Muscle layer of duodenum (tissue), 2 donors: ENCODE results near the gene CERK.

Source experiments
- H3K27ac ChIP-seq: one replicate; pipeline ENCODE4 v1.7.0; 2013; ENCODE audit warnings: mild to moderate bottlenecking, low read length
- H3K27me3 ChIP-seq: one replicate; pipeline ENCODE4 v1.7.0; 2013; ENCODE audit warnings: low read depth, mild to moderate bottlenecking, control low read depth, low read length
- H3K36me3 ChIP-seq, 2 donors: one replicate each; pipeline ENCODE4 v1.7.0; 2013; ENCODE audit warnings: low read length in 2 of 2, control low read depth in 1 of 2, mild to moderate bottlenecking in 1 of 2; ENCODE audit not compliant: insufficient read depth in 2 of 2, control insufficient read depth in 1 of 2
- H3K4me1 ChIP-seq, 2 donors: one replicate each; pipeline ENCODE4 v1.7.0; 2013; ENCODE audit warnings: low read length in 2 of 2, mild to moderate bottlenecking in 2 of 2, control low read depth in 1 of 2, moderate library complexity in 1 of 2; ENCODE audit not compliant: insufficient read depth in 2 of 2, control insufficient read depth in 1 of 2
- H3K4me3 ChIP-seq, 2 donors: one replicate each; pipeline ENCODE4 v1.7.0; 2013; ENCODE audit warnings: low read length in 2 of 2, low read depth in 1 of 2, mild to moderate bottlenecking in 1 of 2
- H3K9me3 ChIP-seq, 2 donors: one replicate each; pipeline ENCODE4 v1.7.0; 2013; ENCODE audit warnings: low read length in 2 of 2, control low read depth in 1 of 2, mild to moderate bottlenecking in 1 of 2; ENCODE audit not compliant: control insufficient read depth in 1 of 2
- donor health status: healthy.

Gene CERK

DNA sequence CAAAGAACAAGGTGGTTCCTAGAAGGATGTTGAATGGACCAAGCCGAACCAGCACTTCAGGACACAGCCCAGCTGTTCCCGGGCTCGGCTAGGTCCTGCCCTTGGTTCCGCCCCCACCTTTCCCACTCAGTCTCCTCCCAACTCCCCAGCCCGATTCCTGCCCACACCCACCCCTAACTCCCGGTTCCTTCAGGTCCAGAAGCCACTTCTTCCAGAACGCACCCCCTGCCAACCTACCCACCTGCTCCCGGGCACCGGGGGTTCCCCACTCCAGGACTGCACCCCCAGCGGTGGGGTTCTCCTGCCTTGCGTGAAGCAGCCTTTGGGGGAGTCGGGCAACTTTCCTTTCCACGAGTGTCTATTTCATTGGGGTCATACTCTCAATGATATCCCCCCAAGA, 30.7 kb downstream of the CERK start:
- Histone ChIP-seq H3K4me3 (no peak overlapping the region), H3K27me3 (no peaks in the 10 kb centered on the region), H3K27ac (no peak overlapping the region), H3K36me3 (peaks cover 57 to 83% of the 10 kb centered on the region in 2 donors), H3K9me3 (no peaks in the 10 kb centered on the region), H3K4me1 (no peaks in the 10 kb centered on the region)

DNA sequence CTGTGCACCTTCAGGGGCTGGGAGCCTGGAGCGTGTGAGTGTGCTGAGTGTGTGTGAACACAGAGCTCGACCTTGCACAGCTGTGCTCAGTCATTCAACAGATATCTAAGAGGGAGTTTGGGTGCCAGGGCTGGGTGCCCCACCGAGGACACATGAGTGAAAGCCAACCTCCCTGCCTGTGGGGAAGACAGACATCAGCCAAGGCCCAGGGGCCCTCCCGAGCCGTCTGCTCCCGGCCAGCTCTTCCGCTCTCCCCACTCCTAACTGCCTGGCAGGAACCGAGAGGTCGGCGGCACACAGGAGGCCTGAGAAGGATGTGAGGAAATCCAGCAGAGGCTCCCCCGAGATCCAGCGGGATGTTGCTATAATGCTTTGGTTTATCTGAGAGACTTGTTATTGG, 32.0 kb downstream of the CERK start:
- Histone ChIP-seq H3K27me3 (no peaks in the 10 kb centered on the region), H3K4me1 (no peaks in the 10 kb centered on the region), H3K9me3 (no peaks in the 10 kb centered on the region), H3K36me3 (peaks cover 54 to 77% of the 10 kb centered on the region in 2 donors), H3K4me3 (no peak overlapping the region), H3K27ac (no peak overlapping the region)

GRCh38 chr22:46703996-46704370, 34.1 kb downstream of the CERK start:
- Histone ChIP-seq H3K4me3 (no peak overlapping the region), H3K27ac (no peak overlapping the region), H3K27me3 (no peaks in the 10 kb centered on the region), H3K4me1 (no peaks in the 10 kb centered on the region), H3K36me3 (peaks cover 40 to 76% of the 10 kb centered on the region in 2 donors), H3K9me3 (no peaks in the 10 kb centered on the region)

DNA sequence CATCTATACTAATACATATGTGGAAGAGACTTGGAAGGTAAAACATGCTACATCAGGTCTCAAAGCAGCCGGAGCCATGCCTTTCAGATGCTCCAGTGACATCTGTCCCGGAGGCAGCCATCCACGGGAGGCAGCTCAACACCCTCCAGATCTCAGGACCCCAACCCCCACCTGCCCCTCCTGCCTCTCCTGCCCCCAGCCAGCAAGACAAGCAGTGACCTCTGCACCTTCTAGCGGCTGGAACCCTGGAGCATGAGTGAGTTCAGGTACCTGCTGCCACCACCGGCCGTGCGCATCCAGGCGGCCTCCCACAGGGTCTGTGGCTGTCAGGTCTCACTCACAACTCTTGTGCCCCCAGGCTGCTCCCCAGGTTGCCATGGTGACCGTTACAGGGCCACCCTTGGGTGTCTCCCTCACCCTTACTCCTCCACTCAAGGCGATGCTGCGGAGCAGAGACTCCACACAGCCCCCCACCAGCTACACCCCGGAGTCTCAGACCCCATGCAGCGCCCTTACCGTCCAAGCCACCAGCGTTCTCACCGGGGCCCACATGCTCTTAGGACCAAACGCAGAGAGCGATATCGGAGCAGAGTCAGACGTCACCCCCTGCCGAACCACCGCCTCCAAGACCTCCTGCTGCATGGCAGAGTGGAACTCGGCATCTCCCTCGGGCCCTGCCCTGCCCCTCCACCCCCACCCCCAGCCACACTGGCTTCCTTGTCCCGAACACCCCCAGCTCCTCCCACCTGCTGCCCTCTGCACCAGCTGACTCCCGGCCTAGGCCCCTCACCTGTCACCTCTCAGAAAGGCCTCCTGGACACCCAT, 34.7 kb downstream of the CERK start:
- no peaks in the 10 kb centered on the region for H3K9me3 ChIP-seq
- H3K4me3 ChIP-seq = no peak overlapping the region
- H3K27ac ChIP-seq = no peak overlapping the region
- no peaks in the 10 kb centered on the region for H3K4me1 ChIP-seq
- peaks cover 36 to 75% of the 10 kb centered on the region in 2 donors for H3K36me3 ChIP-seq
- H3K27me3 ChIP-seq = no peaks in the 10 kb centered on the region

DNA sequence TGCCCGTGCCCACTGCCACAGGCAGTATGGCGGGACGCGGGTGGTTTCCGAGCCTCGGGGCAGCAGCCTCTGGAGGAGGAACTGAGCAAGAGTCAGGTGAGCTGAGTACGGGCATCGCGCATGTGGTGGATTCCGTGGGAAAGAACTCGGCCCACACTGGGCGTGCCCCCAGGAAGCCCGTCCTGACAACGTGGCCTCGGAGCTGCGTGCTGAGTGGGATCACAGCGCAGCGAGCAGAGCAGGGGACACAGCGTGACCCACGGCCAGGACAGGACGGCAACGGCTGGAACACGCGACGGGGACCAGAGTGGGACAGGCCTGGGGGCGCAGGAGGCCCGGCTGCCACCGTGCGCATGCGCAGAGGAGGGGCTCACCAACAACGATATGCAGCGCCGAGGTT, 36.8 kb downstream of the CERK start:
- Histone ChIP-seq H3K27ac (no peak overlapping the region), H3K9me3 (no peaks in the 10 kb centered on the region), H3K4me1 (no peaks in the 10 kb centered on the region), H3K36me3 (peaks cover 23 to 75% of the 10 kb centered on the region in 2 donors), H3K27me3 (no peaks in the 10 kb centered on the region), H3K4me3 (no peak overlapping the region)

- H3K4me1 ChIP-seq = no peaks in the 10 kb centered on the region
- no peaks in the 10 kb centered on the region for H3K9me3 ChIP-seq
- no peaks in the 10 kb centered on the region for H3K27me3 ChIP-seq
- H3K4me3 ChIP-seq = no peak overlapping the region
- H3K27ac ChIP-seq = no peak overlapping the region
- H3K36me3 ChIP-seq = peaks cover 31 to 89% of the 10 kb centered on the region in 2 donors
These were observed 39.0 kb downstream of the CERK start for GRCh38 chr22:46699091-46699490.

DNA sequence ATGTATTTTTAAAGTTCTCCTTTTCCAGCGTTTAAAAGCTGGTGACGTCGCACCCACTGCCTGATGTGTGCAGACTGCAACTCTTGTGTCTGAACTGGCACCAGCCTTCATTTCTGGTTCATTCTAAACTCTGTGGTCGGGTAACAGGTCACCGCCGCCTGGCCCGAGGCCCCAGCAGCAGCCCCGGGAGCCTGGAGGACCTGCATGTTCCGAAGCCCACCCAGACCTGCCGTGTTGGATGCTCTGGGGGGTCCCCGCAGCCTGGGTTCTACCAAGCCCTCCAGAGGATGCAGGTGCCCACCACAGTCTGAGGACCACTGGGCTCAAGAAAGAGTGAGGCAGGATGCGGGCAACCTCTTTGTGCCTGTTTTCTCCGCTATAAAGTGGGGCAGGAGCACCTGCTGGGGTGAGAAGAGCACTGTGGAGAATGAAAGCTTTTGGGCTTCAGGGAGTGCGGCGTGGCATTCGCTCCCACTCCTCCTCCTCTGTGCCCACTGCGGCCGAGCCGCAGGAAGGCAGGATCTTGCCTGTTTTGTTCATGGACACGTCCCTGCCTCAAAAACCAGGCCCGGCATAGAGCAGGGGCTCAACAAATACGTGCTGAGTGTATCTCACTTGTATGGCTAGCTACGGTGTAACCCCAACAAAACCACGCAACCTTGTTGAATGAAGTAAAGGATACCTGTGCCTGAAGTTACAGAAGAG, 40.1 kb downstream of the CERK start:
- H3K27ac ChIP-seq = no peak overlapping the region
- no peaks in the 10 kb centered on the region for H3K27me3 ChIP-seq
- H3K9me3 ChIP-seq = no peaks in the 10 kb centered on the region
- no peak overlapping the region for H3K4me3 ChIP-seq
- no peaks in the 10 kb centered on the region for H3K4me1 ChIP-seq
- H3K36me3 ChIP-seq = peaks cover 39 to 89% of the 10 kb centered on the region in 2 donors

GRCh38 chr22:46696614-46697013, 41.4 kb downstream of the CERK start:
- Histone ChIP-seq H3K36me3 (peaks cover 42 to 94% of the 10 kb centered on the region in 2 donors), H3K4me3 (no peak overlapping the region), H3K9me3 (no peaks in the 10 kb centered on the region), H3K27me3 (no peaks in the 10 kb centered on the region), H3K4me1 (no peaks in the 10 kb centered on the region), H3K27ac (no peak overlapping the region)

- H3K4me3 ChIP-seq = no peak overlapping the region
- H3K36me3 ChIP-seq = peaks cover 42 to 94% of the 10 kb centered on the region in 2 donors
- no peaks in the 10 kb centered on the region for H3K4me1 ChIP-seq
- H3K27me3 ChIP-seq = no peaks in the 10 kb centered on the region
- no peaks in the 10 kb centered on the region for H3K9me3 ChIP-seq
- no peak overlapping the region for H3K27ac ChIP-seq
These were observed 41.9 kb downstream of the CERK start for GRCh38 chr22:46696229-46696518.

DNA sequence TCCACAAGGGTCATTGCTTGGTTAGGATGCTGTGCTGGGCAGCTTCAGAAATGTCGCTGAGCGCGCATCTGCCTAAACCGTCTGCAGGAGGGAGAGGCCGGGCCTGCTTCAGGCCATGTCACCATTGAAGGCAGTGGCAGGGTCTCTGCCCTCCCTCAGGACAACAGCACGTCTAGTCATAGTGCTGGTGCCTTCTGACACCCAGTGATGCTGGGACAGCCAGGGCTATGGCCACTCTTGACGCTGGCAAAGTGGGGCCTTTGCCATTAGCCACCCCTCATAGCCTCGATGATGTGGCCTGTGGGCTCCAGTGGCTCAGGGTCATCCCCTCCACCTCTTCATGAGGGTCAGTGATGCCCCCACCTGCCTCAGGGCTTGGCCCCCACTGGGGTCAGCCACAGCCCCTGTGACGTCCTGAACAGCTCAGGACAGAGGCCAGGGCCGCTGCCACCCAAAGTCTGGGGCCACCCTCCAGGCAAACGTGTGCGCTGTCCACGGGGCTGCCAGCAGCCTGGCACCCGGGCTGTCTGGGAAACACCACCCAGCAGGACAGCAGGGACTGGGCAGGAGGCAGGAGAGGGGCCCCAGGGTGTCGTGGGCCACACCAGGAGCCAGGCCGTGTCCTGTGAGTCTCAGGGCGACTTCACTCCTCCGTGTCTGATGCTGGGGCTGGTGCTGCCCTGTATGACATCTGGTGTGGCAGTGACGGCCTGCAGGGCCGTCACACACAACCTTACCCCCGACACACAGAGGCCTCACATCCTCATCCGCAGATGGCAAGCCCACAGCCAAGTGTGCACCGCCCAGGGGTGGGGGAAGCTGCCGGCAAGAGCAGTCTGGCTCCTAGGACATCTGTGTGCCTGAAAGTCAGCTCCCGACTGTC, 42.5 kb downstream of the CERK start:
- Histone ChIP-seq H3K27ac (no peak overlapping the region), H3K27me3 (no peaks in the 10 kb centered on the region), H3K4me1 (no peaks in the 10 kb centered on the region), H3K4me3 (no peak overlapping the region), H3K36me3 (peaks cover 43 to 94% of the 10 kb centered on the region in 2 donors), H3K9me3 (no peaks in the 10 kb centered on the region)
